Ureter (tissue), 1 donor: ENCODE results near the gene CD58. TPM values are rescaled to one million over a fixed set of nuclear protein-coding genes. Genes with fewer than 3 reads are reported as not detected.

Experiments used
- DNase-seq: peaks from one replicate; pipeline ENCODE4 v3.0.0-alpha.2; 2020; ENCODE audit warnings: low spot score
- total RNA-seq: library from RNA; stranded (reverse); gene quantifications from one replicate; pipeline ENCODE4 v1.2.4, GENCODE V29; 2023
- donor health status: DM: yes; HTN: yes; CAD: no.

Gene CD58
- total RNA-seq, 1 donor from 2014 or later: 24.5 TPM

DNA sequence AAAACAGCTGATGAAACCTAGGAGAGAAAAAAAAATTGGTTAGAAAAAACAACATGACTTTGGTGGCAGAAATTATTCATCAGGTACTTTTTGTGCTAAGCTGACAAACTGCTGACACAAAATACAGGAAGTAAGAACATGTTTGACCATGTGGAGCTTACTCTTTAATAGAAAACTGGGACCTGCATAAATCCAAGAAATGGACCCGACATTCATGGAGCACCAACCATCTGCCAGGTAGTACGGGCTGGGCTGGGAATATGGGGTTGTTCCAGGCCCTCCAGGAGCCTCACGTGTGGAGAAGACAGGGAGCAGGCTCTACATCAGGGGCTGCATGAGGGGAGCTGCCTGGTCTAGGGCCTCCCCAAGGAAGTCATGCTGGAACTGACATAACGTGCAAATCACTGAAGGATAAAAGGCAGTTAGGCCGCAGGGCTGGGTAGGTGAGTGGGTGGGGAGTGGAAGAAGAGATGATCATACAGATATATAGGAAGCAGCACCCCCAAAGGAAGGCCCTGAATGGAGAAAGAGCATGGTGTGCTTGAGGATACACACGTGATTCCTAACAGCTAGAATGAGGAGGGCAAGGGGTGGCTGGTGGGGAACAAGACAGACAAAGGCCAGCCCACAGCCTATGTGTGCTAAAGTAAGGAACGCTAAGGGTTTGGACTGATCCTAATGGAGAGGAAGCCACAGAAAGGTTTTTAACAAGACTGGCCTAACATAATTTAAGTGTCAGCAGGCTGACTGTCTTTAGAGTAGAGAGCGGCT, 26.1 kb downstream of the CD58 start:
- DNase-seq: no peak

DNA sequence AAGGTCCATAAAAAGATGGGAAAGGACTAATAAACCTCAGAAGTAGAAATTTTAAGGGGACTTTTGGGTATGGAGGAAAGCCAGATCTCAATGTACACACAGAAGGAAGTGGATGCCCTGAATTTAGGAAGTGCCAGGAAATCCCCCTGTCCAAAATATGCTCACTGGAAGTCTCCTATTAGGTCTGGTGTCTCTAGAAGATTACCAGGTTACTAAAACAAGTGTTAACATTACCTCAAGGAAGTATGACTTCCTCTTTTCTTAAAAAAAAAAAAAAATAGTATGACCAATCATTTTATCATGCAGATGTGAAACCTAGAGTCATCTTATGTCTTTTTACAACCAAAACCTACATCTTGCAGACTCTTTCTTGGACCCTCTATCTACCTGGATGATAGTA, 30.7 kb downstream of the CD58 start:
- DNase-seq: no peak

DNA sequence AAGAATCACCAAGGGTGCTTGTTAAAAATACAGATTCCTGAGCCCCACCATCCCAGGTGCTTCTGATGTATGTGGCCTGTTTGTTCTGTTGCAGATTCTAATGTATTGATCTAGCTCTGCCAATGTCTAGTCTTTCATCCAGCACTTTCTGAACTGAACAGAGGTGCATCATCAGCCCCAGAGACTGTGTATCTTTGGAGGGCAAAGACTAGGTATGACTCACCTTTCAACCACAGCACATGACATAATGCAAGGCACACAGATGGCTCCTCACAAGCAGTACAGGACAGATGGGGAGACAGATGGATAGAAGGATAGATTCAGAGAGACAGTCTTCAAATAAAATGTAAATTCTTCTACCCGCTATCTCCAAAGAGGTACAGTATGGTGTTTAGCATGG, 32.3 kb downstream of the CD58 start:
- DNase-seq: no peak

DNA sequence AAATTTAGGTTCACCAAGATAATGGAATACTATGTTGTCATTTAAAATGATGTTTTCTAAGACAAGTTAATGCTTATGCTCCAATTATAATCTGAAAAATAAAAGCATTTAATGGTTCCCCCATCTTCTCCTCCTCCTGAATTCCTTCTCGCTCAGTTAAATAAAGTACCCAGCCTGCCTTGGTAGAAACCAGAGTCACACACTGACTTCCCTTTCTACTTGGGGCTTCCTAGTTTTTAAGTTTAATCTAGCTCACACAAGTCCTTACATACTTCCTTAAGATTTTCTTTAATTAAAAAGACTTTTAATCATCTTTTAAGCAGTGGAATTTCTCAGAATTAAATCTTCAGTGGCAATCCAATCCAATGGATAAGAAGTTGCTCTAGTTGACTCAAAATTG, 32.9 kb downstream of the CD58 start:
- no peak for DNase-seq

DNA sequence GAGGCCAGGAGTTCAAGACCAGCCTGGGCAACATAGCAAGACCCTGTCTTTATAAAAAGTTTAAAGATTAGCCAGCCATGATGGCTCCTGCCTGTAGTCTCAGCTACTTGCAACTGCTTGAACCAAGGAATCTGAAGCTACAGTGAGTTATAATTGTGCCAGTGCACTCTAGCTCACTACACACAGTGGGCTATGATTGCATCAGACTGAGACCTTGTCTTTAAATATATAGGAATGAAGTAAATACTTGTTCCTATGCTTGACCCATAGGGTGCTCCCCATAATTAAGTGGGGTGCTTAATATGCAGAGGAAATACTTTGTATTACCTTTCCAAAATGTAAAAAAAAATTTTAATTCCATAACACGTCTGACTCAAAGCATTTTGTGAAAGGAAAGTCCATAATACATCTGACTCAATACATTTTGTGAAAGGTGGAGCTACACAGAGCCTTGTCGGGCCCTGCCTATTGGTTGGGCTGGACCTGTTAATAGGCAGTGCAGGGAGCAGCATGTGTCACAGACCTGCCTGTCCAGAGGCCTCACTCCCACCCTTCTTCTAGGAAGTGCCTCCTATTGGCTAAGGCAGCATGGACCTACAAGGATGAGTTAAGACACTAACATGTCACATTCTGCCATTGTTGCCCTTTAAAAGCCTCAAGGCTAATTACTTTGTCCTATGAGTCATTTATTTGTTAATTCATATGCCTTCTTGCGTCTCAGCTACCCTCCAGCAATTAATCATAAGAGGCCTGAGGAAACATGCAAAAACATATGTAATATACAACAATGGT, 33.6 kb downstream of the CD58 start:
- DNase-seq: no peak

DNA sequence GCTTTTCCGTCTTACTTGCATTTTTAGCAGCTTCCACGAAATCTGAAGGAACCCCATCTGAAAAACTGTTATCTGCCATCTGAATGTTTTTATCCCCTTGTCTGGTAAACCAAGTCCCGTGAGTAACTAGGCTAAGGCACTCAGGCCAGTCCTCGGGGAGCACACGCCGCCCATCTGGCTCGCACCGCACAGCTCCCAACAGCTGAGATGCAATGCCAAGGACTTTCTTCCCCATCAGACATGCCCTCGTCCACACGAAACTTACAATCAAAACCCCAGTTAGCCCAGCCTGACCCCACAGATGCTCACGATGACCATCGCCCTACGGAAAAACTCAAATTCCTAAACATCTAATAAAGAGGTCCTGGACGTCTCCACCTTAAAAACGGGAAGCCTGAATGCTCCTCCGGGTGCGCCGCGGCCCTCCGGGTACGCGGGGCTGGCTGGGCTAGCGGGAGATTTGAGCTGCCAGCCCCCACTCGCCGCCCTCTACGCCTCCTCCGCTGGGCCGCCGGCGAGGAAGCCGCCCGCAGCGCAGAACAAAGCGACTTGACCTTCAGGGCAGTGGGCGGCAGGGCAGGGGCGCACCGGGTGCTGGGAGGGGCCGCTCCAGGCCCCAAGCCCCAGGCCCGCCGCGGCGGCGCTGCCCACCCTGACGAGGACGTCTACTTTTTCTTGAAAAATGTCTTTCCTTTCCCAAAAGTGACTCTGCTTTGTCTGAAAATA, 36.6 kb downstream of the CD58 start:
- no peak for DNase-seq

DNA sequence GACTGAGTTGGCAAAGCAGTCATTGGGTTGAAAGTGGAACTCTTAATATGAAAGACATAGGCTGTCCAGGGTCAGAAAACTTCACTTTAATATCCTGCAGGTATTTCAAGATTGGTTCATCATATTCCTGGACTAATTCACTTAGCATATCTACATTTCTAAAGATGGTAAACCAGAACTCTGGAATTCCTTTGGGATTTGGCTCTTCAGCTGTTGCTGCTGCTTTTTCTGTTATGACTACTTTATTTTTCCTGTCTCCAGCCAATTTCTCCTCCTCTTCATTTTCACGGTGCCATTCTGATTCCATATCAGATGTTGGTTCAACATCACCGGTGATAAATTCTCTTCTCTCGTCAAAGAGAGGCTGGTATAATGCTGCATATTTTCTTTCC, 37.4 kb downstream of the CD58 start:
- no peak for DNase-seq

DNA sequence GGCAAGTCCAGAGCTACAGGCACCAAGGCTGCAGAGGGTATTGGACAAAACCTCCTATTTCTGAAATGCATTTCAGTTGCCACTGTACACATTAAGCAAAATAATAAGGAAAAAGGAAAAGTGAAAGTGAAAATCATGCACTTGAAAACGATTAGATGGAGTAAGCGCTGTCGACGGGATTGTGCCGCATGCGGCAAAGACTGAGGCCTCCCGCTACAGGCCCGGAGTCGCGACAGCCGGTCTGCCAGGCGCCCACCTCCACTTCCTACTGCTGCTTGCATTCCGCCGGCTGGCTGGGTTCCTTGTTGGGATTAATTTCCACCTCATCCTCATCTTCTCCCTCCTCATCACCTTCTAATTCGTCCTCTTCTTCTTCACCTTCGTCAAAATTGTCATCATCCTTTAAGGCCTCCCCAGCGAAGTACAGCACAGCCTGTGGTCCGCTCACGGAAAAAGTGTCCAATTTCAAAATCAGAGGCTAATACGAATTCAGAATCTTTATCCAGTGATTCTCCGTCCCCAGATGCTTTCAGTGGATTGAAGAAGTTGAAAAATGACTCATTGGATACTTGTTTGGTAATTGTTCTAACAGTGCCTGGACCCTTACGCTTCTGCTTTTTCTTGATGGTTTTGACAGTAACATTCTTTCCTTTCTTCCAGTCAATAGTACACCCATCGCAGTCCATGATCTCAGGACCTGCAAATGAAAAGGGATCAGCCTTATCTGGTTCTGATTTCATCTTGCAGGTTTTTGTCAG, 38.0 kb downstream of the CD58 start:
- no peak for DNase-seq

DNA sequence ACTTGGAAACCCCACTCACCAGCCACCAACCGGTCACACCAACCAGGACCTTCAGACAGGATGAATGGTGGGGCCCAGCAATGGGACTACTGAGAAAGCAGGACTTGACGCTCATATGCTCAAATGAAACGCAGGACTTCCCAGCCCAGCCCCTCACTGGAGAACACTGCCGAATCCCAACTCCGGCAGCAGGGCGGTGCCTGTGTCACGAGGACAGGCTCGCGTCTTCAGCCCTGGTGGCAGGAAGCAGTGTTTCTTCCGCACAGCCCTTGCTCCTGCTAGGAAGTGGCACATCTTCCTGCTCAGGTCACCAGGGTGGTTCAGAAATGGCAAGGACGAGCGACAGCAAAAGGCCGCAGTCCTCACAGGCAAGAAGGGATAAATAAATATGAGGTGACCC, 38.9 kb downstream of the CD58 start:
- no peak for DNase-seq

DNA sequence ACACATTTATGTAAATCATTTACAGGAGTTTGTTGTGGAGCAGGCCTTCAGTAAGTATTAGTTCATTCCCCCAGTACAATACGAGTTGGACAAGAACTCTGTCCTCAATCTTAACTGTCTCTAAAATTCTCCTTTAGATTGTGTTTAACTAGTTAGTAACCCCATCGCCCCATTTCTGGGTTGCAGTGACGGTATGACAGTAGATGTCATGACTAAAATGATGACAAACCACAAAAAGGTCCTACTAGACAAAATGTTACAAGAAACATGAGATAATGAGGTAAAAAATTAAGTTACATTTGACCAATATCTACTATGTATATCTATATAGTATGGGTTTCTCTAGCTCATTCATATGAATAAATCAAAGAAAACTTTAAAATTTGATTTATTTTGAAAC, 41.1 kb downstream of the CD58 start:
- DNase-seq: no peak

DNA sequence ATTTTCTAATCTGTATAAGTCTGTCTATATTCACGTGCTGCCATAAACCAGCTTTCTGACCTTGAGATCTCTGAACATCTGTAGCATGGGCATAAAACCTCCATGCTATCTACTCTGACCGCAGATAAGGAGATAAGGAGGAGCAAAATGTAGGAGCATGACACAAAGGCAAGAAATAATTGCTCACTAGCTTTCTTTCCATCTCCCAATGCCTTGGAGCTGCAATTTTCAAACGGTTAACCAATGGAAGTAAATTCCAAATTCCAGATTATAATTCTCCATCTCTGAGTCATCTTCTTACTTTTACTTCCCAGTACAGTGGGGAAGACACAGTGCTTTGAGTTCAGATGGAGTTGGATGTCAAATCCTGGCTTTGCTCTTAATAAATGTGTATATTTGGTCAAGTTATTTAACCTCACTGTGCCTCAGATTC, 41.6 kb downstream of the CD58 start:
- DNase-seq: no peak

DNA sequence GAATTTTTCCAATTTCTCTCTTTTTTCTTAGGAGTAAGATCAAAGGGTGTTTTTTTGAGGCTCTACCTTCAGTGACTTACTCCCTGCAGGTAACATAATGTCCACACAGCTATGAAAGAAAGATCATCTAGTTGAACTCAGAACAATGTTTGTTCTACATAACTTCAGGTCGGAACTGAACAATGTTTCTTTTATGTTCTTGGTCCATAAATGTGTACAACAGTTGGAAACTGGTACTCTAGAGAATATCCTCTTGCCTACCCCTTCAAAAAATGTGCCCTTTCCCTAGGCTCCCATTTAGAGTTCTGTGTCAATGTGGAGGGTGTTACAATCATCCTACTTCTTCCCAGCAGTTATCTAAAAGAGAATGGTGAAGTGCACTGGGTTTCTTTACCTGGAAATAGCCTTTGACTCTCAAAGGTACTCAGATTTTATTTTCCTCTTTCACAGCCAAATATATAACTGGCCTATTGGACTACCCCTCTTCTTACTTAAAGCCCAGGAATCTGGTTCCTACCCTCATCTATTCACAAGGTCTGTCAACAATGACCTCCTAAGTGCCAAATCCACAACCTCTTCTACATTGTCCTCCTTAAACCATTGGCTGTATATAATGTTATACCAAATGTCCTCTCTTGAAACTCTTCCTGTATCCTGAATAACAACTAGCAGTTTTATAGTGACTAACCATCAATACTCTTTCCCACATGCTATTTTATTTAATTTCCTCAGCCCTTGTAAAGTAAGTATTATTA, 42.3 kb downstream of the CD58 start:
- no peak for DNase-seq

DNA sequence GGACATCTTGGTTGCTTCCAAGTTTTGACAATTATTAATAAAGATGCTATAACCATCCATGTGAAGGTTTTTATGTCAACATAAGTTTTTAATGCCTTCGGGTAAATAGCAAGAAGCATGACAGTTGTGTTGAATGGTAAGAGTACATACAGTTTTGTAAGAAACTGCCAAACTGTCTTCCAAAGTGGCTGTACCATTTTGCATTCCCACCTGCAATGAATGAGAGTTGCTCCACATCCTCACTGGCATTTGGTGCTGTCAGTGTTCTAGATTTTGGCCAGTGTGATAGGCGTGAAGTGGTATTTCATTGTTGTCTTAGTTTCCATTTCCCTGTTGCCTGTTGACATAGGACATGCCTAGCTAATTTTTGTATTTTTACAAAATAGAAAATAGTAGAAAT, 45.4 kb downstream of the CD58 start:
- no peak for DNase-seq

DNA sequence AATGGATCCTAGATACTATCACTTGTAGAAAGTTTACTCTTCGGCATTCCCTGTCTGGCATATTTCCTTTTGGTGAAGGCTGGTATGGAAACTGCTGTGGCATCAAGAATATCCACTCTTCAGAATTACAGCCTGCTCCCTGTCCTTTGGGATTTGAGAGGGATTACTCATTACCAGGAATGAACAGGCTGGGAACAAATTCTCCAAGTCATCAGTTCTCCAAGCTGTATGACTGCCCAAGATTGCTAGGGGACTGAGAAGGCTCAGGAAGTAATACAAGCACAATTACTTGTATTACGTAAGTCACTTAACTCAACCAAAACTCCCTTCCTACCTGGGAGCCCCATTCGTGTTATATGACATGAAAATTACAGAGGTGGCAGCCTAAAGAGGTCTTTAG, 49.6 kb downstream of the CD58 start:
- no peak for DNase-seq

DNA sequence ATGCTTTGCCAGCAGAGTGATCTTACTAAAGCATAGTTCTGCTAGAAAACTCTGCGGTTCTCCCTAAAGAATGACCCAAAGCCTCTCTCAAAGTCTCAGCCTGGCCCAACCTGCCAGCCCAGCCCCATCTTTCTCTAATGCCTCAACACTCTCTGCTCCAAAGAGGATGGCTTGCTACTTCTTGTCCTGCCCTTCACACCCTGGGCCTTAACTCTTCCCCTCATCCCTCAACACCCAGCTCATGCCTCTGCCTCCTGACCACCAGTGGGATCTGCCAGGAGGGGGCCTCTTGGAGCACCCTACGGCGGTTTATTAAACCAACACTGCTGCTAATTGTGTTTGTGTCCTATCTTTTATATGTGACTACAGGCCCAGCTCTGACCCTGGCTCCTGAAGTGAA, 52.4 kb downstream of the CD58 start:
- DNase-seq: no peak

DNA sequence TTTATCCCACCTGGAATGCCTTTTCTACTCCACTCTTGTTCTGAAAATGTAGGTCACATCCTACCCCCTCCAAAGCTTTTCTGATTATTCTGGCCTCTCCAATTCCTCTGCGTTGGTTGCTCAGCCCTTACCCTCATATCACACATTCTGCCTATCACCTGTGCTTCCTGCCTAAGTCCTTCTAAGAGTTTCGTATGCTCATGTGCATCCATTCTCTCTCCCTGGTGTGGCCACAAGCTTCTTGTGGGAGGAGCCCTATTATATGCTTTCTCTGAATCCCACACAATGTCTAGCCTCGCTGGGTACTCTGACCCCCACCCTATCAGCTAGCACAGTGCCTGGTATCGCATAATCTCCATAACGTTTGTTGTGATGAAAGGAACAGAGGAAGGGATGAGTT, 54.2 kb downstream of the CD58 start:
- no peak for DNase-seq

DNA sequence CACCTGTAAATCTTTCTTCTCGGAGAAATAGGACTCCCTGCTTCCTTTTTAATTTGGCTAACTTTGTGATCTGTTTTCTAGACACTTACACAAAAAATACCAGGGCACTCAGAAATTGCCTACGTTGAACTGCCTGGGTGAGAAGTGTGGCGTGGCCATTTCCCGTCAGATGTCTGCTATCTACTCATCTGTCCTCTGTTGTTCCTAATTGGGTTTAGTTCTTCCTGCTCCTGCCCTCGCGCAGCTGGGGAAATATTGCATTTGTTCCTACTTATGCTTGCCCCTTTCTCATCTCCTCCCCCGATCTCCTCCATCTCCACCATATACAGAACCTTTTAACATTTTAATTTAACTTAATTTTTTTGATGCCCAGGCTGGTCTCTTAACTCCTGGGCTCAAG, 55.1 kb downstream of the CD58 start:
- DNase-seq: no peak

DNA sequence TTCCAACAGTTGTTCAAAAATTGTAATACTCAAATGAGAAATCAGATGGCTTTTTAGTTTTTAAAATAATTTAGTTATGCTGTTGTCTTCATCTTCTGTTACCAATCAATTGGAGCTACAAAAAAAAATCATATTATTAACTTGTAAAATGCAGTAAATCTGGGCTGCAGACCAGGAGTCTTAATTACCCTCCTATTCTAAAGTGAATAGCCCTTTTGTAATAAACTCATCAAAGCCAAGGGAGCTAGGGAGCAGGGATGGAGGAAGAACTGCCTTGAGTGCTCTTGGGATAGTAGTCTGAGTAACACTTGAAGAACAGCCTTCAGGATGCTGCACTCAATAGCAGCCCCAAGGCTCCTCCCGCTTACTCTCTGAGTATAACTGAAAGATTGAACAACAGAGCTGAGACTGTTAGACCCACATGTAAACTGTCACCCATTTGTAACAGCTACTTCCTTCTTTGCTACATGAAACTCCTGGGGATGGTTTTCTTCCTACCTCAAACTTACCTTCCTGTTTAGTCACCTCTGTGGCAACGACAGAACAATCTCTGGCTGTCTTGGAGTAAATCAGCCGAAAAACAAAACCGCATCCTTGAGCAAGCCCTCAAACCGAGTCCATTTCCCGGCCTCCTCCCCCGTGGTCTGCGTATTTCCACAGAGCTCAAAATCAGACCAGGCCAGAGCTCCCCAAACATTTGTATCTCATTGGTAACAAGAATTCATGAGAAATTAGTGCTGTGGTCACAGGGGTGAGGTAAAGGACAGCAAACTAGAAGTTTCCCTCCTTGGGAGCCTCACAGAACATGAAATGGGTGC, 55.9 kb downstream of the CD58 start:
- DNase-seq: no peak

DNA sequence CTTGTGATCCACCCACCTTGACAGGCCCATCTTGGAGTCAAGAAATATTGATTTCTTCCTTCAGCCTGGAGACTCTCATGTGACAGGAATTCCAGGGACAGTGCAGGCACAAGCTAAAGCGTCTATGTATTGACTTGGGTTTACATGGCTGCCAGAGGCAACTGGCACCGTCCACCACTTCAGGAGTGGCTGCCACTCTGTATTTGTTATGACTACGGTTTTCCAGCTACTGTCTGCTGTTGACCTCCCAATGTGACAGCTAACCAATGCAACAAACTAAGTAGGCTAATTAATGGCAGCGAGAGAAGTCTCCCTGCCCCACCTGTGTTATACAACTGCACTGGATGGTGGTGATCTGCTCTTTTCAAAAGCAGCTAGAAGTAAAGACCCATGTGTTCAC, 56.9 kb downstream of the CD58 start:
- DNase-seq: no peak

DNA sequence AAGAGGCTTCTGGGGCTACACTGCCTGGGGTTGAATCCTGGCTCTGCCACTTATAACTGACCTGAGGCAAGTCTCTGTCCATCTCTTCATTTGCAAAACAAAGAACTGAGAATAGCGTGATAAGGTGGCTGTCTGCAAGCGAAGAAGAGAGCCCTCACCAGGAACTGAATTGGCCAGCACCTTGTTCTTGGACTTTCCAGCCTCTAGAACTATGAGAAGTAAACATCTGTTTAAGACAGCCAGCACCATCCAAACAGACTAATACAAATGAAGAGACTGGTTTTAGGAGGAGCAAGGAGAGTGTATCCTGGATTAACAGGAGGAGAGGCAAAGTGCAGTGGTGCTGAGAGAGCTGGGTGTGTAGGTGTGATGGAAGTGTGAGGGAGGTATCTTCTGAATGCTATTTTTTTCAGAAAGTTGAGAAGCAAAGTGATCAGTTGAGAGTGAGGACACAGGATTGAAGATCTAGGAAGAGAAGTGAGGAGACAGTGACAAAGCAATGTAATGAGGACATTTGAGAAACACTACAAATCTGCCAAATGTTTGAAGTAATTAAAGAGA, 59.3 kb downstream of the CD58 start:
- no peak for DNase-seq
